Trophoblast cell (in vitro differentiated cells and primary cell): Measurements from ENCODE around the gene RGL2.

ENCODE experiments used
- DNase-seq, 2 donors: peaks; one replicate each; pipeline ENCODE4 v3.0.0-alpha.2; 2016
- H2AFZ ChIP-seq: 2 replicates; pipeline ENCODE4 v1.6.1; 2013; ENCODE audit warnings: low read length, moderate library complexity, mild to moderate bottlenecking; ENCODE audit not compliant: insufficient read depth, poor library complexity
- H2AK5ac ChIP-seq: 2 replicates; pipeline ENCODE4 v1.6.1; 2013; ENCODE audit warnings: mild to moderate bottlenecking, low read length
- H2BK120ac ChIP-seq: 2 replicates; pipeline ENCODE4 v1.6.1; 2013; ENCODE audit warnings: low read length, mild to moderate bottlenecking, moderate library complexity; ENCODE audit not compliant: insufficient read depth, poor library complexity
- H2BK12ac ChIP-seq: 2 replicates; pipeline ENCODE4 v1.6.1; 2013; ENCODE audit warnings: mild to moderate bottlenecking, low read length, moderate library complexity
- H2BK5ac ChIP-seq: 2 replicates; pipeline ENCODE4 v1.6.1; 2013; ENCODE audit warnings: low read length, low read depth, moderate library complexity, mild to moderate bottlenecking; ENCODE audit not compliant: poor library complexity
- H3K14ac ChIP-seq: 2 replicates; pipeline ENCODE4 v1.6.1; 2013; ENCODE audit warnings: mild to moderate bottlenecking, low read length
- H3K18ac ChIP-seq: 2 replicates; pipeline ENCODE4 v1.6.1; 2013; ENCODE audit warnings: mild to moderate bottlenecking, low read length
- H3K23ac ChIP-seq: 2 replicates; pipeline ENCODE4 v1.6.1; 2013; ENCODE audit warnings: low read length
- H3K27ac ChIP-seq: 2 replicates; pipeline ENCODE4 v1.5.1; 2013; ENCODE audit warnings: low read depth, mild to moderate bottlenecking, inconsistent platforms, low read length, moderate library complexity
- H3K27me3 ChIP-seq: 2 replicates; pipeline ENCODE4 v1.6.1; 2013; ENCODE audit warnings: inconsistent platforms, mild to moderate bottlenecking, low read length, moderate library complexity; ENCODE audit not compliant: insufficient read depth
- H3K36me3 ChIP-seq, 2 experiments: 1 replicate in 1 of 2; 2 replicates in 1 of 2; pipeline ENCODE4 v1.6.1; 2013; ENCODE audit warnings: low read length in 2 of 2, mild to moderate bottlenecking in 2 of 2, moderate library complexity in 1 of 2; ENCODE audit not compliant: insufficient read depth in 2 of 2, control insufficient read depth in 1 of 2
- H3K4ac ChIP-seq: 2 replicates; pipeline ENCODE4 v1.6.1; 2013; ENCODE audit warnings: low read depth, mild to moderate bottlenecking, low read length, moderate library complexity
- H3K4me1 ChIP-seq, 2 experiments: 1 replicate in 1 of 2; 2 replicates in 1 of 2; pipeline ENCODE4 v1.6.1; 2013; ENCODE audit warnings: low read length in 2 of 2, mild to moderate bottlenecking in 2 of 2, moderate library complexity in 1 of 2; ENCODE audit not compliant: insufficient read depth in 2 of 2, control insufficient read depth in 1 of 2
- H3K4me2 ChIP-seq: 2 replicates; pipeline ENCODE4 v1.6.1; 2013; ENCODE audit warnings: inconsistent platforms, mild to moderate bottlenecking, low read length, moderate library complexity
- H3K4me3 ChIP-seq: 2 replicates; pipeline ENCODE4 v1.5.1; 2013; ENCODE audit warnings: mild to moderate bottlenecking, low read depth, low read length, inconsistent platforms
- H3K79me1 ChIP-seq: one replicate; pipeline ENCODE4 v1.6.1; 2013; ENCODE audit warnings: low read length
- H3K79me2 ChIP-seq: 2 replicates; pipeline ENCODE4 v1.6.1; 2013; ENCODE audit warnings: low read length, mild to moderate bottlenecking; ENCODE audit not compliant: control insufficient read depth, insufficient read depth, poor library complexity
- H3K9ac ChIP-seq: 2 replicates; pipeline ENCODE4 v1.6.1; 2013; ENCODE audit warnings: mild to moderate bottlenecking, low read length
- H3K9me3 ChIP-seq: 2 replicates; pipeline ENCODE4 v1.6.1; 2013; ENCODE audit warnings: low read depth, mild to moderate bottlenecking, control low read depth, inconsistent platforms, low read length; ENCODE audit not compliant: insufficient read depth
- H4K12ac ChIP-seq: 2 replicates; pipeline ENCODE4 v1.6.1; 2013; ENCODE audit warnings: low read depth, mild to moderate bottlenecking, low read length, moderate library complexity
- H4K8ac ChIP-seq: 2 replicates; pipeline ENCODE4 v1.6.1; 2013; ENCODE audit warnings: low read depth, mild to moderate bottlenecking, low read length, moderate library complexity
- H4K91ac ChIP-seq: one replicate; pipeline ENCODE4 v1.6.1; 2013; ENCODE audit warnings: low read depth, mild to moderate bottlenecking, low read length, moderate library complexity
- WGBS: extraction: QIAGEN DNeasy Blood & Tissue Kit; methylation state at CpG from one replicate; pipeline ENCODE4 v1.1.7; 2013; ENCODE audit warnings: missing lambda C conversion rate; ENCODE audit not compliant: insufficient read length, insufficient coverage; ENCODE audit errors: extremely low coverage; 5-methylcytosine and 5-hydroxymethylcytosine counted together

RGL2 gene

GRCh38 chr6:33313709-33314514 is 15.2 kb upstream of the RGL2 start, which contains the start of gene TAPBP:
TSS of gene TAPBP (minus strand) at chr6:33314078. CDS start at chr6:33314041, 37 bp downstream.
- Histone ChIP-seq H3K36me3 (peaks cover 13 to 15% of the 10 kb centered on the region in 2 experiments), H3K27me3 (no peaks in the 10 kb centered on the region)
- peak; percentile 76 to 82 for DNase-seq

DNA sequence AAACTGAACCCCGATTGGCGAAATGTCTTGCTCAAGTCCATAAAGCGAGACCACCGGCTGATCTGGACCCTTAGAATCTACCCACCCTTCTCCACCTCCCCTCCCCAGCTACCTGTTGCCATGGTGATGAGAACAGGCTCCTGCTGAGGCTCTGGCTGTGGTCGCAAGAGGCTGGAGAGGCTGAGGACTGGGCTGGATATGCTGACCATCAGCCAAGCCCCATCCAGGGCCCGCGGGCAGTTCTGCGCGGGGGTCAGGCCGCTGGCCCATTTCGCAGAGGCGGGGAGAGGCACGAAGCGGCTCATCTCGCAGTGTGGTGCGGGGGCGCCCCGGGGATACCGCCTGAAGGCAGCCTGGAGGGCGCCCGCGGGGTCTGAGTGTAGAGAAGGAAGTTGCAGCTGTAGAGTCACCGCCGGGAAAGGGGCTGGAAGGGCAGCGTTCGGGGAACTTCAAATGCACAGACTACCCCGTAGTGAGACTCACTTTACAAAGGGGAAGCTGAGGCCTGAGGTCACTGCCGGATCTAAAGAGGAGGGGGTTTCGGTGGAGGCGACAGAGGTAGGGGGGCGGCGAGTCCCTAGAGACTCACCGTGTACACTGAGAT is 14.5 kb upstream of the RGL2 start:
- Histone ChIP-seq H3K23ac (no peak overlapping the region), H3K4me2 (peak overlapping the region; percentile 77)

More at GRCh38 chr6:33313709-33314514, 15.2 kb upstream of the RGL2 start, which contains the start of gene TAPBP:
- H3K79me2 ChIP-seq = peaks cover 12% of the 10 kb centered on the region
- peak within 1 kb of the TSS; percentile 65 for H3K27ac ChIP-seq
- H2BK12ac ChIP-seq = no peak within 1 kb of the TSS
- H3K79me1 ChIP-seq = peaks cover 18% of the 10 kb centered on the region
- H3K14ac ChIP-seq = peak within 1 kb of the TSS; percentile 64
- peak within 1 kb of the TSS; percentile 27 for H2BK5ac ChIP-seq
- H2AFZ ChIP-seq = peak within 1 kb of the TSS; percentile 24
- no peaks in the 10 kb centered on the region for H3K9me3 ChIP-seq
- H3K23ac ChIP-seq = no peak within 1 kb of the TSS
- peak within 1 kb of the TSS; percentile 33 for H2BK120ac ChIP-seq
- H3K4me3 ChIP-seq = peak within 1 kb of the TSS; percentile 84
- H4K12ac ChIP-seq = peak within 1 kb of the TSS; percentile 31
- peak within 1 kb of the TSS; percentile 90 for H3K18ac ChIP-seq
- H3K9ac ChIP-seq = peak within 1 kb of the TSS; percentile 88
- no CpG with 5 or more reads among the region's 47 CpGs for WGBS
- H4K91ac ChIP-seq = peak within 1 kb of the TSS; percentile 78
- peaks cover 14 to 23% of the 10 kb centered on the region in 2 experiments for H3K4me1 ChIP-seq
- H3K4ac ChIP-seq = peak within 1 kb of the TSS; percentile 11
- H2AK5ac ChIP-seq = peak within 1 kb of the TSS; percentile 49
- H4K8ac ChIP-seq = peak within 1 kb of the TSS; percentile 63
- H3K4me2 ChIP-seq = peak within 1 kb of the TSS; percentile 77

GRCh38 chr6:33312361-33313104 is 13.8 kb upstream of the RGL2 start:
- Histone ChIP-seq H3K14ac (peak overlapping the region; percentile 34), H2BK12ac (no peak overlapping the region), H3K4ac (no peak overlapping the region), H3K4me3 (peak overlapping the region; percentile 57), H4K8ac (peak overlapping the region; percentile 63), H4K91ac (peak overlapping the region; percentile 78), H2BK5ac (peak overlapping the region; percentile 27), H3K18ac (peak overlapping the region; percentile 74), H3K79me1 (peaks cover 15% of the 10 kb centered on the region), H3K23ac (no peak overlapping the region), H3K27ac (peak overlapping the region; percentile 65), H3K4me1 (peaks cover 12 to 19% of the 10 kb centered on the region in 2 experiments), H3K9me3 (no peaks in the 10 kb centered on the region), H2BK120ac (no peak overlapping the region), H3K4me2 (peak overlapping the region; percentile 77), H3K27me3 (no peaks in the 10 kb centered on the region), H3K36me3 (peaks cover 9 to 13% of the 10 kb centered on the region in 2 experiments), H2AK5ac (no peak overlapping the region), H4K12ac (peak overlapping the region; percentile 22), H3K9ac (no peak overlapping the region), H3K79me2 (peaks cover 10% of the 10 kb centered on the region), H2AFZ (peak overlapping the region; percentile 89)
- DNase-seq = peak; percentile 57 to 70
- no CpG with 5 or more reads among the region's 29 CpGs for WGBS

More for the DNA sequence above, 14.5 kb upstream of the RGL2 start:
- peak overlapping the region; percentile 65 for H3K27ac ChIP-seq
- H3K18ac ChIP-seq = peak overlapping the region; percentile 90
- H3K27me3 ChIP-seq = no peaks in the 10 kb centered on the region
- H2AK5ac ChIP-seq = peak overlapping the region; percentile 49
- no CpG with 5 or more reads among the region's 33 CpGs for WGBS
- H4K91ac ChIP-seq = peak overlapping the region; percentile 78
- H3K9ac ChIP-seq = peak overlapping the region; percentile 21
- peak; percentile 48 to 50 for DNase-seq
- peak overlapping the region; percentile 63 for H4K8ac ChIP-seq
- peaks cover 9 to 13% of the 10 kb centered on the region in 2 experiments for H3K36me3 ChIP-seq
- H3K4ac ChIP-seq = peak overlapping the region; percentile 11
- H2BK120ac ChIP-seq = peak overlapping the region; percentile 33
- H3K79me2 ChIP-seq = peaks cover 12% of the 10 kb centered on the region
- no peaks in the 10 kb centered on the region for H3K9me3 ChIP-seq
- H3K4me1 ChIP-seq = peaks cover 12 to 19% of the 10 kb centered on the region in 2 experiments
- H2AFZ ChIP-seq = peak overlapping the region; percentile 24
- peak overlapping the region; percentile 84 for H3K4me3 ChIP-seq
- H3K14ac ChIP-seq = peak overlapping the region; percentile 64
- H4K12ac ChIP-seq = peak overlapping the region; percentile 31
- peaks cover 18% of the 10 kb centered on the region for H3K79me1 ChIP-seq
- H2BK5ac ChIP-seq = peak overlapping the region; percentile 27
- H2BK12ac ChIP-seq = no peak overlapping the region

GRCh38 chr6:33306356-33306755 is 7.6 kb upstream of the RGL2 start:
- Histone ChIP-seq H2AFZ (no peak overlapping the region), H4K8ac (no peak overlapping the region), H3K79me2 (no peaks in the 10 kb centered on the region), H3K18ac (no peak overlapping the region), H3K4me1 (no peaks in the 10 kb centered on the region), H3K4me2 (no peak overlapping the region), H4K91ac (no peak overlapping the region), H3K79me1 (no peaks in the 10 kb centered on the region), H3K23ac (no peak overlapping the region), H2BK12ac (no peak overlapping the region), H4K12ac (no peak overlapping the region), H3K14ac (no peak overlapping the region), H2BK120ac (no peak overlapping the region), H2BK5ac (no peak overlapping the region), H3K4ac (no peak overlapping the region), H3K4me3 (no peak overlapping the region), H3K9me3 (no peaks in the 10 kb centered on the region), H3K36me3 (peaks cover 12 to 18% of the 10 kb centered on the region in 2 experiments), H3K27me3 (no peaks in the 10 kb centered on the region), H3K9ac (no peak overlapping the region), H2AK5ac (no peak overlapping the region), H3K27ac (no peak overlapping the region)
- WGBS = no CpG with 5 or more reads among the region's 4 CpGs
- no peak for DNase-seq
